ENCODE results near the gene GRIK5. TPM values are rescaled to one million over a fixed set of nuclear protein-coding genes. Genes with fewer than 3 reads are reported as not detected.

Gene GRIK5
- total and polyA plus RNA-seq, 2 donors (not counting 3 experiments of a cell fraction or from before 2014, with no cell fraction given), result 0.80 to 2.2 TPM

DNA sequence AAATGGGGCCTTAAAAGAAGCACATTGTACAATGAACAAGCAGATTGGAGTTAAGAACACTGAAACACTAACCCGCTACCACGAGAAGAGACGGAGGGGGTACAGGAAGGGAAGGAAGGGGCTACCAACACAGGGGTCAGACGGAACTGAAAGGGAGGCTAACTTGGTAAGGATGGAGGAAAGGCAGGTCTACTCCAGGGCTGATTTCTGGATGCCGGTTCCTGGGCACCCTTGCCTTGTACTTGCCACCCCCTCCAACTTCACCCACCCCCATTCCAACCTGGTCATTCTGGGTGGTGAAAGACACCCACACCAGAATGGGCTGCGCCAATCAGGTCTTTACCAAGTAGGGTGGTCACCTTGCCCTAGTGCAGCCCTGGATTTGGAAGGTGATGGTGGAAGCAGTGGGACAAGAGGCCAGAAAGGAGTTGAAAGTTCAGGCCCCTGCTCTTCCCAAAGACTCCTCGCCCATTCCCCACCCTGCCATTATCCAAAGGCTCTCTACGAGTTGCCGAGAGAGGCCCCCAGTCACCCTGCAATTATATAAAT lies 16.3 kb upstream of the GRIK5 start:
- no TSS peak for BruUV-seq (replicated peaks)
- intact Hi-C loops (cut with micrococcal nuclease) (no loop called here), dilution Hi-C loops (cut with MboI; ENCODE audit: extremely low pct_ligation_motif_present, low sequenced_read_pairs) (no loop called here)
- no peak overlapping the region for H3K4me3 ChIP-seq (replicated peaks in 1 of 3; ENCODE audit: insufficient read depth in 1 of 3, low read depth in 1 of 3, low read length in 3 of 3)
- peaks cover 3% of the 10 kb centered on the region in 2 experiments for H3K36me3 ChIP-seq (ENCODE audit: control insufficient read depth in 2 of 2, extremely low read depth in 1 of 2, insufficient read depth in 2 of 2, low read length in 2 of 2)
- H3K27me3 ChIP-seq (ENCODE audit: control insufficient read depth in 2 of 2, insufficient read depth in 2 of 2, low read length in 2 of 2), result no peaks in the 10 kb centered on the region
- H4K20me1 ChIP-seq (replicated peaks; ENCODE audit: control insufficient read depth, extremely low read depth, insufficient read depth, low read length), result no peaks in the 10 kb centered on the region
- TF ChIP-seq GATA2 (IDR thresholded peaks at IDR 0.05; ENCODE audit: insufficient read depth, insufficient read length, low read depth, low read length) (no peak), FOS (IDR thresholded peaks at IDR 0.05; ENCODE audit: borderline replicate concordance, insufficient read depth, low read length) (no peak), EZH2 (IDR thresholded peaks at IDR 0.05; ENCODE audit: borderline replicate concordance, low read depth, low read length, severe bottlenecking) (no peak), POLR2AphosphoS5 (IDR thresholded peaks at IDR 0.05; ENCODE audit: insufficient read depth, low read depth, low read length) (no peak), JUN (IDR thresholded peaks at IDR 0.05; ENCODE audit: borderline replicate concordance, insufficient read depth, insufficient read length, low read depth) (no peak), MYC (IDR thresholded peaks at IDR 0.05; ENCODE audit: low read depth, low read length) (no peak), POLR2A (IDR thresholded peaks at IDR 0.05; ENCODE audit: low read depth, low read length) (no peak)
- TF ChIP-seq, protein P1, sequence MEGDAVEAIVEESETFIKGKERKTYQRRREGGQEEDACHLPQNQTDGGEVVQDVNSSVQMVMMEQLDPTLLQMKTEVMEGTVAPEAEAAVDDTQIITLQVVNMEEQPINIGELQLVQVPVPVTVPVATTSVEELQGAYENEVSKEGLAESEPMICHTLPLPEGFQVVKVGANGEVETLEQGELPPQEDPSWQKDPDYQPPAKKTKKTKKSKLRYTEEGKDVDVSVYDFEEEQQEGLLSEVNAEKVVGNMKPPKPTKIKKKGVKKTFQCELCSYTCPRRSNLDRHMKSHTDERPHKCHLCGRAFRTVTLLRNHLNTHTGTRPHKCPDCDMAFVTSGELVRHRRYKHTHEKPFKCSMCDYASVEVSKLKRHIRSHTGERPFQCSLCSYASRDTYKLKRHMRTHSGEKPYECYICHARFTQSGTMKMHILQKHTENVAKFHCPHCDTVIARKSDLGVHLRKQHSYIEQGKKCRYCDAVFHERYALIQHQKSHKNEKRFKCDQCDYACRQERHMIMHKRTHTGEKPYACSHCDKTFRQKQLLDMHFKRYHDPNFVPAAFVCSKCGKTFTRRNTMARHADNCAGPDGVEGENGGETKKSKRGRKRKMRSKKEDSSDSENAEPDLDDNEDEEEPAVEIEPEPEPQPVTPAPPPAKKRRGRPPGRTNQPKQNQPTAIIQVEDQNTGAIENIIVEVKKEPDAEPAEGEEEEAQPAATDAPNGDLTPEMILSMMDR (IDR thresholded peaks at IDR 0.05; ENCODE audit: extremely low read depth in 1 of 2, insufficient read depth in 1 of 2, low read depth in 1 of 2, low read length in 2 of 2), result no peak
- TF ChIP-seq, protein P2, sequence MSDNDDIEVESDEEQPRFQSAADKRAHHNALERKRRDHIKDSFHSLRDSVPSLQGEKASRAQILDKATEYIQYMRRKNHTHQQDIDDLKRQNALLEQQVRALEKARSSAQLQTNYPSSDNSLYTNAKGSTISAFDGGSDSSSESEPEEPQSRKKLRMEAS (IDR thresholded peaks at IDR 0.05; ENCODE audit: insufficient read depth, insufficient read length), result no peak
- ChIA-PET POLR2A (no interaction called here), CTCF (no interaction called here)
- H3K27ac ChIP-seq (ENCODE audit: insufficient read depth, low read depth, low read length), result no peak overlapping the region
- H2AFZ ChIP-seq (ENCODE audit: low read depth, low read length), result no peak overlapping the region
- H3K9me1 ChIP-seq (replicated peaks; ENCODE audit: control insufficient read depth, extremely low read depth, insufficient read depth, low read length), result no peaks in the 10 kb centered on the region
- DNase-seq (ENCODE audit: low read depth, low spot score) (no peak), FAIRE-seq (no peak)
- H3K9ac ChIP-seq (replicated peaks; ENCODE audit: extremely low read depth, insufficient read depth, low read length), result no peak overlapping the region
- no peaks in the 10 kb centered on the region for H3K9me3 ChIP-seq (replicated peaks; ENCODE audit: control insufficient read depth, insufficient read depth, low read length)
- H3K4me1 ChIP-seq (ENCODE audit: control insufficient read depth, extremely low read depth, insufficient read depth, low read length), result peaks cover 13% of the 10 kb centered on the region
- H3K79me2 ChIP-seq (ENCODE audit: control insufficient read depth, insufficient read depth, low read length), result peaks cover 9% of the 10 kb centered on the region
- no peak overlapping the region for H3K4me2 ChIP-seq (ENCODE audit: insufficient read depth, low read length)

All from endothelial cell of umbilical vein (primary cell).